GM23338 (cell line): ENCODE measurements around the gene NTNG2. TPM values are rescaled to one million over a fixed set of nuclear protein-coding genes. Genes with fewer than 3 reads are reported as not detected.

Experiments used
- ATAC-seq: fragments of 200-7000 bp; cut with Tn5 transposase; 3 replicates; pipeline ENCODE4 v1.9.1; 2020
- DNase-seq: peaks from one replicate; pipeline ENCODE4 v3.0.0-alpha.2; 2015; ENCODE audit warnings: low spot score
- H2AFZ ChIP-seq: fragments of 200-600 bp; sonication (generic); 2 replicates; pipeline ENCODE4 v1.8.0; 2016; ENCODE audit warnings: antibody characterized with exemption, mild to moderate bottlenecking, moderate library complexity
- H3F3A ChIP-seq: fragments of 200-600 bp; sonication (generic); replicated peaks from 2 replicates; pipeline ENCODE4 v1.8.0; 2017; ENCODE audit warnings: antibody characterized with exemption, mixed run types, low read depth
- H3K27ac ChIP-seq: fragments of 200-600 bp; sonication (generic); 2 replicates; pipeline ENCODE4 v1.6.1; 2016; ENCODE audit warnings: low read depth
- H3K27me3 ChIP-seq: fragments of 200-600 bp; sonication (generic); 2 replicates; pipeline ENCODE4 v1.8.0; 2016; ENCODE audit warnings: mild to moderate bottlenecking, mixed run types, moderate library complexity; ENCODE audit not compliant: insufficient read depth
- H3K36me3 ChIP-seq: fragments of 200-600 bp; sonication (generic); 2 replicates; pipeline ENCODE4 v1.8.0; 2016; ENCODE audit warnings: mild to moderate bottlenecking; ENCODE audit not compliant: insufficient read depth
- H3K4me1 ChIP-seq: fragments of 200-600 bp; sonication (generic); 2 replicates; pipeline ENCODE4 v1.8.0; 2016; ENCODE audit warnings: mild to moderate bottlenecking, moderate library complexity; ENCODE audit not compliant: insufficient read depth
- H3K4me2 ChIP-seq: fragments of 200-600 bp; sonication (generic); 2 replicates; pipeline ENCODE4 v1.7.1; 2017; ENCODE audit warnings: mixed run types
- H3K4me3 ChIP-seq: fragments of 200-600 bp; sonication (generic); 2 replicates; pipeline ENCODE4 v1.6.1; 2016; ENCODE audit warnings: mixed run types
- H3K79me2 ChIP-seq: fragments of 200-600 bp; sonication (generic); replicated peaks from 2 replicates; pipeline ENCODE4 v1.8.0; 2017; ENCODE audit warnings: mild to moderate bottlenecking; ENCODE audit not compliant: insufficient read depth
- H3K9me2 ChIP-seq: fragments of 200-600 bp; sonication (generic); 2 replicates; pipeline ENCODE4 v1.8.0; 2017; ENCODE audit not compliant: insufficient read depth
- H4K20me1 ChIP-seq: fragments of 200-600 bp; sonication (generic); replicated peaks from 2 replicates; pipeline ENCODE4 v1.8.0; 2017; ENCODE audit warnings: mild to moderate bottlenecking; ENCODE audit not compliant: insufficient read depth
- H3K27ac Mint-ChIP-seq: 2 replicates; pipeline ENCODE4 v1.8.0; 2020; ENCODE audit warnings: inconsistent platforms, mild to moderate bottlenecking, moderate library complexity, mixed read lengths
- H3K27me3 Mint-ChIP-seq: 3 replicates; pipeline ENCODE4 v1.8.0; 2022; ENCODE audit warnings: low read depth, mild to moderate bottlenecking, moderate library complexity, mixed read lengths, inconsistent platforms; ENCODE audit not compliant: insufficient read depth, poor library complexity
- H3K36me3 Mint-ChIP-seq: 3 replicates; pipeline ENCODE4 v1.8.0; 2021; ENCODE audit warnings: low read depth, mild to moderate bottlenecking, inconsistent platforms, moderate library complexity, mixed read lengths
- H3K4me1 Mint-ChIP-seq: 3 replicates; pipeline ENCODE4 v1.8.0; 2020; ENCODE audit warnings: mild to moderate bottlenecking, inconsistent platforms, mixed read lengths
- H3K4me3 Mint-ChIP-seq: 3 replicates; pipeline ENCODE4 v1.8.0; 2021; ENCODE audit warnings: moderate library complexity, mild to moderate bottlenecking, inconsistent platforms, mixed read lengths
- H3K9me3 Mint-ChIP-seq: 3 replicates; pipeline ENCODE4 v1.8.0; 2020; ENCODE audit warnings: moderate library complexity, mild to moderate bottlenecking, inconsistent platforms, mixed read lengths
- EZH2 ChIP-seq: fragments of 200-600 bp; sonication (generic); IDR thresholded peaks from one replicate; pipeline ENCODE4 v1.8.0; 2017; ENCODE audit warnings: antibody characterized with exemption, mild to moderate bottlenecking, low read depth; ENCODE audit not compliant: unreplicated experiment
- EZH2phosphoT487 ChIP-seq: fragments of 200-600 bp; sonication (generic); IDR thresholded peaks from one replicate; pipeline ENCODE4 v1.8.1; 2018; ENCODE audit warnings: antibody characterized with exemption; ENCODE audit not compliant: unreplicated experiment
- JUNB ChIP-seq: IDR thresholded peaks from one replicate; pipeline ENCODE4 v1.6.1; 2016; ENCODE audit warnings: antibody characterized with exemption; ENCODE audit not compliant: unreplicated experiment
- NANOG ChIP-seq: IDR thresholded peaks from 2 replicates; pipeline ENCODE4 v1.6.1; 2016; ENCODE audit warnings: antibody characterized with exemption, borderline replicate concordance
- STAT1 ChIP-seq: IDR thresholded peaks from one replicate; pipeline ENCODE4 v1.6.1; 2016; ENCODE audit warnings: antibody characterized with exemption; ENCODE audit not compliant: unreplicated experiment
- ZNF331 ChIP-seq: fragments of 250-450 bp; sonication (Bioruptor Pico); IDR thresholded peaks from 2 replicates; pipeline ENCODE4 v1.5.0; 2020; ENCODE audit warnings: low read depth, mild to moderate bottlenecking, moderate library complexity
- ZNF462 ChIP-seq: fragments of 250-450 bp; sonication (Bioruptor Pico); IDR thresholded peaks from 2 replicates; pipeline ENCODE4 v1.5.0; 2020; ENCODE audit warnings: mild to moderate bottlenecking, moderate library complexity
- polyA plus RNA-seq: library from polyadenylated mRNA; unstranded; fragments of >200 nt; fragmentation: Nextera tagmentation; extraction: Ambion mirVana; gene quantifications from 2 replicates; pipeline ENCODE4 v1.2.1, GENCODE V29; 2016
- total RNA-seq: library from RNA; depleted of rRNA; stranded (reverse); fragments of >200 nt; shearing (Covaris generic); gene quantifications from 2 replicates; pipeline ENCODE4 v1.2.3, GENCODE V29; 2014
- TF ChIP-seq, protein P1 (sequence below): IDR thresholded peaks from 2 replicates; pipeline ENCODE4 v1.6.1; 2016; ENCODE audit warnings: antibody characterized with exemption

NTNG2 gene
- total and polyA plus RNA-seq, 2 experiments from 2014 or later: 0.99 to 1.7 TPM

- no peak for TF ChIP-seq ZNF462
These were observed 26.4 kb upstream of the NTNG2 start (continued) for GRCh38 chr9:132135456-132135855.

GRCh38 chr9:132136151-132136780 is 25.6 kb upstream of the NTNG2 start:
- Histone ChIP-seq H3F3A (no peaks in the 10 kb centered on the region), H3K79me2 (no peaks in the 10 kb centered on the region), H3K36me3 (no peaks in the 10 kb centered on the region), H3K27ac (no peak overlapping the region), H3K4me1 (peaks cover 20% of the 10 kb centered on the region), H3K27me3 (no peaks in the 10 kb centered on the region), H4K20me1 (no peaks in the 10 kb centered on the region), H3K4me2 (peak overlapping the region; percentile 32; the same call in 1 of the 2 replicates), H3K4me3 (no peak overlapping the region), H2AFZ (peak overlapping the region; percentile 78), H3K9me2 (peaks cover 4% of the 10 kb centered on the region; the same call in 1 of the 2 replicates)
- ATAC-seq (peak; percentile 36), DNase-seq (no peak)
- H3K4me3 Mint-ChIP-seq: no peak overlapping the region
- H3K27me3 Mint-ChIP-seq: peaks cover 10% of the 10 kb centered on the region
- H3K27ac Mint-ChIP-seq: no peak overlapping the region
- no peaks in the 10 kb centered on the region for H3K36me3 Mint-ChIP-seq
- no peaks in the 10 kb centered on the region for H3K9me3 Mint-ChIP-seq
- peaks cover 25% of the 10 kb centered on the region for H3K4me1 Mint-ChIP-seq
- TF ChIP-seq EZH2 (no peak), ZNF331 (CRISPR knock-in tag) (no peak), JUNB (no peak), EZH2phosphoT487 (no peak), STAT1 (no peak), NANOG (no peak), ZNF462 (no peak)
- TF ChIP-seq, protein P1, sequence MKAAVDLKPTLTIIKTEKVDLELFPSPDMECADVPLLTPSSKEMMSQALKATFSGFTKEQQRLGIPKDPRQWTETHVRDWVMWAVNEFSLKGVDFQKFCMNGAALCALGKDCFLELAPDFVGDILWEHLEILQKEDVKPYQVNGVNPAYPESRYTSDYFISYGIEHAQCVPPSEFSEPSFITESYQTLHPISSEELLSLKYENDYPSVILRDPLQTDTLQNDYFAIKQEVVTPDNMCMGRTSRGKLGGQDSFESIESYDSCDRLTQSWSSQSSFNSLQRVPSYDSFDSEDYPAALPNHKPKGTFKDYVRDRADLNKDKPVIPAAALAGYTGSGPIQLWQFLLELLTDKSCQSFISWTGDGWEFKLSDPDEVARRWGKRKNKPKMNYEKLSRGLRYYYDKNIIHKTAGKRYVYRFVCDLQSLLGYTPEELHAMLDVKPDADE: no peak
